GM21576 (cell line): ENCODE measurements around the gene RALGAPA1.
"Not testable (repeated sequence)": the region's sequence is repeated elsewhere in the genome, so short reads cannot be mapped to it uniquely, and the experiment has no call there.

ENCODE experiments used
- ATAC-seq: cut with Tn5 transposase; IDR thresholded peaks from one replicate; pipeline ENCODE4 v1.9.1; 2021; ENCODE audit warnings: mild to moderate bottlenecking, moderate library complexity; ENCODE audit not compliant: unreplicated experiment

The RALGAPA1 gene

GRCh38 chr14:35808638-35809563 lies at the start of gene RALGAPA1:
RALGAPA1 (minus strand) TSS chr14:35809295; CDS start chr14:35808835, 460 bp downstream.
- ATAC-seq: peak; percentile 96

DNA sequence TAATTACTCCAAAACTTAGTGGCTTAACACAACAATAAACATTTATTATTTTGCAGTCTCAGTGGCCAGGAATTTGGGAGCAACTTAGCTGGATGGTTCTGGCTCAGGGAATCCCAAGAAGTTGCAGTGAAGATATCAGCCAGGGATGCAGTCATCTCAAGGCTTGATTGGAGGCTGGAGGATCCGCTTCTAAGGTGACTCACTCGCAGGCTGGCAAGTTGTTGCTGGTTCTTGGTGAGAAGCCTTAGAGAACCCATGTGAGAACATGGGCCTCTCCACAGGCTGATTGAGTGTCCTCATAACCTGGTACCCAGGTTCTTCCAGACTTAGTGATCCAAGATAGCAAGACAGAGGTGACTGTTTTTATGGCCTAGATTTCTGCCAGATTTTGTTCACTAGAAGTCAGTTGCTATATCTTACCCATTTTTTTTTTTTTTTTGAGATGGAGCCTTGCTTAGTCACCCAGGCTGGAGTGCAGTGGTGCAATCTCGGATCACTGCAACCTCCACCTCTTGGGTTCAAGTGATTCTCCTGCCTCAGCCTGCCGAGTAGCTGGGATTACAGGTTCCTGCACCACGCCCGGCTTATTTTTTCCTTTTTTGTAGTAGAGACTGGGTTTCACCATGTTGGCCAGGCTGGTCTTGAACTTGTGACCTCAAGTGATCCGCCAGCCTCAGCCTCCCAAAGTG lies 49.6 kb upstream of the RALGAPA1 start:
- ATAC-seq: no peak

- peak; percentile 99 for ATAC-seq
Measured at GRCh38 chr14:35855876-35856481, 46.9 kb upstream of the RALGAPA1 start.

DNA sequence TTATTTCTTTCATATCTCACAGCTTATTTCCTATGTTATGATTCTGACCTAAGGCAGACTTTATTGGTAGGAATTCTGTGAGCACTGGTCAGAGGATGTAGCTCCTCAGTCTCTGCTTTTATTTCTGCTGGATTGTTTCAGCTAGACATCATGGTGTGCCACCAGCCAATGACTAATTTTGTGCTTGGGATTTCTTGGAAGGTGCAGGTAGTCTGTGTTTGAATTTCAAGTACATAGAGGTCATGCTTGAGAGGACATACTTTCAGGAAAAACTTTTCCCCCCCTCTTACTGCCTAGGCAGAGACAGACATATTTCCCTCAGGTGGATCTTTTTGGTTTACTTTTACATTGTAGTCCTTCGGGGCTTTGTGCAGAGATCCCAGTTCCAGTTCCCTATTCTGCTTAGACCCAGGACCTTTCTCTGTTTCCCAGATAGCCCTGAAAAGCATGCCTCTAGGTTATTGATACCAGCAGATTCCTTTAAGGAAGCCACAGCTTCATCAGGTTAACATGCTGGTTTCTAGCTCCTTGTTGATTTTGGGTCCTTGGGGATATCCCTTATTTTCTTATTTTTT lies 45.7 kb upstream of the RALGAPA1 start:
- no peak for ATAC-seq

DNA sequence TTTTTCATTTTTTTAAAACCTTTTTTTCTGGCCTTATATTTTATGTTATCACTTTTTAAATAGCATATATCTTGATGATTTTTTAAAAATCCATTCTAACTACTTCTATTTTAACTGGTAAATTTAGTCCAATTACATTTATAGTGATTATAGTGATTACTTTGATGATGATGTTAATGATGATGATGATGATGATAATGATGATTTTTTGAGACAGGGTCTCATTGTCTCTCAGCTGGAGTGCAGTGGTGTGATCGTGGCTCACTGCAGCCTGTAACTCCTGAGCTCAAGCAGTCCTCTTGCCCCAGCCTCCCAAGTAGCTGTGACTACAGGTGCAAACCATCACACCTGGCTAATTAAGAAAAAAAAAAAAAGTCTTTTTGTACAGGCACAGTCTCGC lies 44.1 kb upstream of the RALGAPA1 start:
- no peak for ATAC-seq

DNA sequence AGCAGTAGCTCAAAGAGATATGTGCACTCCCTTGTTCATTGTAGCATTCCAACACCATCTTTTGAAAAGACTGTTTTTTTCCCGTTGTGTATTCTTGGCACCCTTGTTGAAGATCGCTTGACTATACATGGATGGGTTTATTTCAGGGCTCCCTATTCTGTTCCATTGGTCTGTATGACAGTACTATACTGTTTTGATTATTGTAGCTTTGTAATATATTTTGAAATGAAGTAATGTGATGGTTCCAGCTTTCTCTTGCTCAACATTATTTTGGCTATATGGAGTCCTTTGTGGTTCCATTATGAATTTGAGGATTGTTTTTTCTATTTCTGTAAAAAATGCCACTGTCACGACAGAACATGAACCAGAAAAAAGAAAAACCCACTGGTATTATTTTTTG lies 42.7 kb upstream of the RALGAPA1 start:
- no peak for ATAC-seq

GRCh38 chr14:35849122-35849521 lies 40.0 kb upstream of the RALGAPA1 start:
- no peak for ATAC-seq

GRCh38 chr14:35847636-35848035 lies 38.5 kb upstream of the RALGAPA1 start:
- ATAC-seq: no peak

DNA sequence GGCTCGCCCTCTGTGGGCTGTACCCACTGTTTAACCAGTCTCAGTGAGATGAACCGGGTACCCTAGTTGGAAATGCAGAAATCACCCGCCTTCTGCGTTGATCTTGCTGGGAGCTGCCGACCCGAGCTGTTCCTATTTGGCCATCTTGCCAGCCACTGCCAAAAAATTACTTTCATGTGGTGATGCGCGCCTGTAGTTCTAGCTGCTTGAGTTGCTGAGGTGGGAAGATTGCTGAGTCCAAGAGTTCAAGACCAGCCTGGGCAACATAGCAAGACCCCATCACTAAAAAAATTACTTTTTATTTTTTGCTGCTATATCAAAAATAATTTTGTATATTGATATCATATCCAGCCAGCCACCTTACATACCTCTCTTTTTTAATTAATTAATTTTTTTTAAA lies 35.4 kb upstream of the RALGAPA1 start:
- ATAC-seq: no peak

DNA sequence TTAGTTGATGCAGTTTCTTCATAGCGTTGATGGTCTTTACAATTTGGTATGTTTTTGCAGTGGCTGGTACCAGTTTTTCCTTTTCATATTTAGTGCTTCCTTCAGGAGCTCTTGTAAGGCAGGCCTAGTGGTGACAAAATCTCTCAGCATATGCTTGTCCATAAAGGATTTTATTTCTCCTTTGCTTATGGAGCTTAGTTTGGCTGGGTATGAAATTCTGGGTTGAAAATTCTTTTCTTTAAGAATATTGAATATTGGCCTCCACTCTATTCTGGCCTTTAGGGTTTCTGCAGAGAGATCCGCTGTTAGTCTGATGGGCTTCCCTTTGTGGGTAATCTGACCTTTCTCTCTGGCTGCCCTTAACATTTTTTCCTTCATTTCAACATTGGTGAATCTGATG lies 33.1 kb upstream of the RALGAPA1 start:
- not testable (repeated sequence) for ATAC-seq

DNA sequence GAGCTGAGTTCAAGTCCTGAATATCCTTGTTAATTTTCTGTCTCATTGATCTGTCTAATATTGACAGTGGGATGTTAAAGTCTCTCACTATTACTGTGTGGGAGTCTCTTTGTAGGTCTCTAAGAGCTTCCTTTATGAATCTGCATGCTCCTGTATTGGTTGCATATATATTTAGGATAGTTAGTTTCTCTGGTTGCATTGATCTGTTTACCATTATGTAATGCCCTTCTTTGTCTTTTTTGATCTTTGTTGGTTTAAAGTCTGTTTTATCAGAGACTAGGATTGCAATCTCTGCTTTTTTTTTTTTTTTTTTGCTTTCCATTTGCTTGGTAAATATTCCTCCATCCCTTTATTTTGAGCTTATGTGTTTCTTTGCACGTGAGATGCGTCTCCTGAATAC lies 32.6 kb upstream of the RALGAPA1 start:
- ATAC-seq: not testable (repeated sequence)

DNA sequence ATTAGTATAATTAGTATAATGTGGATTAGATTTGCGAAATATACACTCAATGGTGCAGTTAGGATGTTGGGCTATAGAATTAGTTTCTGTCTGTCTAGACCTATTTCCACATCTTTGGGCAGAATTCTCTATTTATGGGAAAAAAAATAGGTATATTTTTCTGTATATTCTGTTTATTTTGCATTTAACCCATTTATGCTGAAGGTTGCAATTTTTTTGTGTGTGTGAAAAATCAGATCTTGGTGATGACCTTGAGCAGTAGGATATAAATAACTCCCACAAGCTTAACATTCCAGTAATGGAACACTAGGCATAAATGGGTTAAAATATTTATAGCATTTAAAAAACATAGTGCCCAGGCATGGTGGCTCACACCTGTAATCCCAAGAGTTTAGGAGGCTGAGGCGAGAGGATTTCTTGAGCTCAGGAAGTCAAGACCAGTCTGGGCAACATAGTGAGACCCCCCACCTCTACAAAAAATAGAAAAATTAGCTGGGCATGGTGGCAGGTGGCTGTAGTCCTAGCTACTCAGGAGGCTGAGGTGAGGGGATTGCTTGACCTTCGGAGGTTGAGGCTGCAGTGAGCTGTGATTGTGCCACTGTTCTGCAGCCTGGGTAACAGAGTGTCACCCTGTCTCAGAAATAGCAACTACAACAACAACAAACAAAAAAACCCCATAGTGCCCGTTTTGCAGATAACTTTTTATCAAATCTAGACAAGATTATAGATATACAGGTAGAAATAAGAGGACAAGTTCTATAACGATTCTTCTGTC lies 26.3 kb upstream of the RALGAPA1 start:
- no peak for ATAC-seq

DNA sequence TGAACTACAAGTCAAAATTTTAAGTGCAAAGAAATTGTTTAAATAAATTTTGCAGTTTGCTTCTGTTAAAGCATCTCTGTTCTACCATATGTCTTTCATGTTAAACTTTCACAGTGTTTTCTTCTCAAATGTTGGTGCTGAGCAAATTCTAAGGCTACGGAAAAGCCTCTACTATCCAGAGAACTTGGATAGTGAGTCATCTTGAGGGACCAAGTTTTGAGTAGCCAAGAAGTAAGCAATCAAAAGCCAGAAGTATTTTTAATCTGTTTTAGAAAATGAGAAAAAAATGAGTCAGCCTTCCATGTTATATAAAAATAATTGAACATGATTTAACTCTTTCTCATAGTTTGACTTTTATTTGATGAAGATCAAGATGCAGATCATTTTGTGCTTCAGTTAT lies 20.4 kb upstream of the RALGAPA1 start:
- no peak for ATAC-seq

DNA sequence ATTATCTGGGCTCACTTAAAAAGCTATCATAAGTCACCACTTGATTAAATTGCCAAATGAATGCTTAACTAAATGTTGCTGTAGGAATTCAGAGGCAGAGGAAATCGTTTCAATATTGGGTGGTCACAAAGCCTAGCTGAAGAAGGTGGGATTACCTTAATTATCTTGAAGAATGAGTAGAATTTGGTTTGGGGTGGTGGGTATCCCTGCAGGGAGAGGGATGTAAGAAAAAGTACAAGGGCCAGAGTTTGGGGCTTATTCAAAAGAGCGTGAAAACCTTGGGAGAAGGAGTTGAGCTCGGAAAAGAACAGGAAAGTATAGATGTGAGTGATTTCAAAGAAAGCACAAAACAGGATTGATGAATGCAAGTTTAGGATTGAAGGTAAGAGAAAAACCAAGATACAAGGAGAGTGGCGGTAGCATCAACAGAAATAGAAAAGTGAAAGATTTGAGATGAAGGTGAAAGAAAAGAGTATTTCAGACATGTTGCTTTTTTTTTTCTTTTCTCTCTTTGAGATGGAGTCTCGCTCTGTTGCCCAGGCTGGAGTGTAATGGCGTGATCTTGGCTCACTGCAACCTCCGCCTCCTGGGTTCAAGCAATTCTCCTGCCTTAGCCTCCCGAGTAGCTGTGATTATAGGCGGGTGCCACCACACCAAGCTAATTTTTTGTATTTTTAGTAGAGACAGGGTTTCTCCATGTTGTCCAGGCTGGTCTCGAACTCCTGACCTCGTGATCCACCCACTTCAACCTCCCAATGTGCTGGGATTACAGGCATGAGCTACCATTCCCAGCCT lies 18.8 kb upstream of the RALGAPA1 start:
- no peak for ATAC-seq

- ATAC-seq: no peak
Measured at GRCh38 chr14:35826952-35827416, 17.9 kb upstream of the RALGAPA1 start.

DNA sequence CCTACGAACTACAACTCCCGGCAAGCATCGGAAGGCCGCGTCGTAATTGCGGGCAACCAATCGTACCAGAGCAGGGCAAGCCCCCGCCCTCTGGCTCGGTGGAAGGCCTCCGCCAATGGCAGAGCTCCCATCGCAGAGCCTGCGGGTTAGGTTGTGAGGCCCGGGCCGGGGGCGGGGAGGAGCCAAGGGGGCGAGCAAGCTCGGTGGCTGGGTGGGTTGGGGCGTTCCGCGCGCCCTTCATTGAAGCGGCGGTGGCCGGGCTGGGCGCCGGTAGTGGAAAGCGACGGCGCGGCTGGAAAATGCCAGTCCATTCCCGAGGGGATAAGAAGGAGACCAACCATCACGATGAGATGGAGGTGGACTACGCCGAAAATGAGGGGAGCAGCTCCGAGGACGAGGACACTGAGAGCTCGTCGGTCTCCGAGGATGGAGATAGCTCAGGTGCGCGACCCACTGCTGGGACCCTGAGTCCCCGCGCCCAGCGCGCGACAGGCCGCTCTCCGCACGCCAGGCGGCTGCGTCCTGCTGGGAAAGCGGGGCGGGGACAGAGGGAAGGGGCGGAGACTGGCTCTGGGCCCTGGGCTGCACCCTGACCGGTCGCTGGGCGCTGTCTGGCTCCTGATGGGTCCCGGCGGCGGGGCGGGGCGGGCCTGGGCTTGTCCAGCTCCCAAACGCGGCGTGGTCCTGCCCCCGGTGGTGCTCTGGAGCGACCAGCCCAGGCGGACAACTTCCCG lies 17.3 kb upstream of the RALGAPA1 start, which contains the start of gene BRMS1L:
Gene BRMS1L (plus strand): TSS at position 121 of the 734 bp plus-strand sequence. CDS start 179 bp downstream, at position 300.
- ATAC-seq: peak; percentile 96

DNA sequence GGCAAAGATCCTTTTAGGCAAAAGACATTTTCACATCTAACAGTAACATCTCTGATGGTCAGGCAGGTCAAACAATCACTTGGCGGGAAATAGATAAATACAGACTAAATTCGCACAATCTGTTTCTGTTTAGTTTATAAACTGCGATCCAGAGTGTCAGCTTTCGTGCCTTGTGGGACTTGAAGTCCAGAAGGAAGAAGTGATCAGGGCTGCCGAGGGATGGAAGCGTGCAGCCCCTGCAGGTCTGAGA lies 16.8 kb upstream of the RALGAPA1 start:
- ATAC-seq: no peak

- ATAC-seq: not testable (repeated sequence)
Measured at GRCh38 chr14:35824446-35825165, 15.5 kb upstream of the RALGAPA1 start.
